LNCAP (cell line): ENCODE measurements around the gene RAP1A.
A peak's percentile ranks its signal among the peaks of the same experiment; 100 is the strongest.

Source experiments
- CTCF ChIP-seq: fragments of 450-650 bp; IDR thresholded peaks from 2 replicates; pipeline ENCODE4 v1.5.1; 2017; ENCODE audit warnings: mild to moderate bottlenecking

The RAP1A gene

GRCh38 chr1:111749628-111750027 lies 130.0 kb downstream of the RAP1A start:
- no peak for TF ChIP-seq CTCF

- no peak for TF ChIP-seq CTCF
These were observed 131.3 kb downstream of the RAP1A start for GRCh38 chr1:111750856-111751255.

- no peak for TF ChIP-seq CTCF
These were observed 132.5 kb downstream of the RAP1A start for GRCh38 chr1:111751906-111752575.

- TF ChIP-seq CTCF, result no peak
These were observed 135.4 kb downstream of the RAP1A start for GRCh38 chr1:111754984-111755330.

GRCh38 chr1:111755331-111756123 lies 135.9 kb downstream of the RAP1A start, which contains the start of gene DDX20:
DDX20 (plus strand) TSS chr1:111755901; CDS start chr1:111755925, 24 bp downstream.
- peak; percentile 95 for TF ChIP-seq CTCF

- TF ChIP-seq CTCF, result no peak
These were observed 136.5 kb downstream of the RAP1A start for GRCh38 chr1:111756124-111756513.

- TF ChIP-seq CTCF, result no peak
These were observed 138.8 kb downstream of the RAP1A start for GRCh38 chr1:111758373-111758772.
